ENCODE results near the gene PSMB11.

GRCh38 chr14:22996768-22997654, 45.0 kb upstream of the PSMB11 start:
- TF ChIP-seq EZH2phosphoT487 (IDR thresholded peaks at IDR 0.05; ENCODE audit: borderline replicate concordance) = no peak
- no peak for TF ChIP-seq CTCF (conservative IDR thresholded peaks at IDR 0.05; ENCODE audit: low read length)
